ENCODE data around the gene ACP3.

The ACP3 gene

DNA sequence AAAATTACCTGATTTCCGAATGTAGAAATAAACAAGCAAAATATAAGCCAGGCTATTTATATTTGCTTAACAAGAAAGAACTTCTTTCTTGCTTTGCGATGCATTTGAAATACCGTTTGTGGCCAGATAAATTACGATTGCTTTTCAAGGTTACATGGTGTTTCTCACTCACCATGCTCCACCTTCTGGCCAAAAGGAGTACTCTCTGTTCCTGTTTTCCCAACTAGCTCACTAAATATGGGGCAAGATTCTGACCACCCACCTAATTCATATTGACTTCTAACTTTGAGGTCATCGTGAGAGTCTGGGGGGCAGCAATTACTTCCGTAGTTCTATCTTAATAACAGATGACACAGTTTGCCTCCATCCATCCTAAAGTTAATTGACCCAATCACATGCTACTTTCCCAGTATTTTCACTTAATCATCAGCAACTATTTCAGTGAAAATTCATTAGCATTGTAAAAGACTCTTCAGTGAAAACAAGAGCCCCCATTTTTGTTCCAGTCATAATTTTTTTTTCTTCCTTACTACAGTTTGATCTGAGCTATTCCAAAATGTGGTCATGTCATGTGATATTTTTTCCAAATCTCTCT is 25.9 kb downstream of the ACP3 start:
- H3K4me1 ChIP-seq (ENCODE audit: control insufficient read depth, insufficient read depth, low read length): no peaks in the 10 kb centered on the region
- H3K4me3 ChIP-seq (ENCODE audit: low read depth, low read length): no peak overlapping the region
- no peaks in the 10 kb centered on the region for H3K36me3 ChIP-seq (ENCODE audit: control insufficient read depth, insufficient read depth, low read length)
- no peak overlapping the region for H3K9ac ChIP-seq (ENCODE audit: low read length)
- no peaks in the 10 kb centered on the region for H3K27me3 ChIP-seq (ENCODE audit: control insufficient read depth, insufficient read depth, low read length)
- H3K9me3 ChIP-seq (ENCODE audit: control insufficient read depth, insufficient read depth, low read depth, low read length): no peaks in the 10 kb centered on the region
- H3K27ac ChIP-seq (ENCODE audit: low read depth, low read length): no peak overlapping the region

DNA sequence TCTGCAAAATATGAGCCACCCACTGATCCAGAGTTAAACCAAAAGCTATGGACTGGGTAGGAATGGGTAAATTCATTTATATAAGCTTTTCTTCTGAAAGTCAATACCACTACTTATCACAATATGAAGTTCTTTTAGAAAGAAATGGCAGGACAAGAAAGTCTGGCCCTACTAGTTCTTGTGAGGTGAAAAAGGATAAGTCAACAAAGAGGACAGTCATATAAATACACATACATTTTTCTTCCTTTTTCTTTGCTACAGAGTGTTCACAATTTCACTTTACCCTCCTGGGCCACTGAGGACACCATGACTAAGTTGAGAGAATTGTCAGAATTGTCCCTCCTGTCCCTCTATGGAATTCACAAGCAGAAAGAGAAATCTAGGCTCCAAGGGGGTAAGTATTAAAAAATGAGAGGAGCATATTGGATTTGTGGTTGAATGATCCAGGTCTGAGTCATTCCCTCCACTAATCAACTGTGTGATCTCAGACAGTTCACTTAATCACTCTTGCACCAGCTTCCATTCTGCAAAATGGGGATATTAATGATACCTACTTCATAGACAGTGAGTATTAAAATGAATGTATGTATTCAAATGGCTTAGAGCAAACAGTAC is 27.6 kb downstream of the ACP3 start:
- H3K9ac ChIP-seq (ENCODE audit: low read length): no peak overlapping the region
- H3K27me3 ChIP-seq (ENCODE audit: control insufficient read depth, insufficient read depth, low read length): no peaks in the 10 kb centered on the region
- no peaks in the 10 kb centered on the region for H3K9me3 ChIP-seq (ENCODE audit: control insufficient read depth, insufficient read depth, low read depth, low read length)
- H3K4me3 ChIP-seq (ENCODE audit: low read depth, low read length): no peak overlapping the region
- no peaks in the 10 kb centered on the region for H3K4me1 ChIP-seq (ENCODE audit: control insufficient read depth, insufficient read depth, low read length)
- no peak overlapping the region for H3K27ac ChIP-seq (ENCODE audit: low read depth, low read length)
- H3K36me3 ChIP-seq (ENCODE audit: control insufficient read depth, insufficient read depth, low read length): no peaks in the 10 kb centered on the region

DNA sequence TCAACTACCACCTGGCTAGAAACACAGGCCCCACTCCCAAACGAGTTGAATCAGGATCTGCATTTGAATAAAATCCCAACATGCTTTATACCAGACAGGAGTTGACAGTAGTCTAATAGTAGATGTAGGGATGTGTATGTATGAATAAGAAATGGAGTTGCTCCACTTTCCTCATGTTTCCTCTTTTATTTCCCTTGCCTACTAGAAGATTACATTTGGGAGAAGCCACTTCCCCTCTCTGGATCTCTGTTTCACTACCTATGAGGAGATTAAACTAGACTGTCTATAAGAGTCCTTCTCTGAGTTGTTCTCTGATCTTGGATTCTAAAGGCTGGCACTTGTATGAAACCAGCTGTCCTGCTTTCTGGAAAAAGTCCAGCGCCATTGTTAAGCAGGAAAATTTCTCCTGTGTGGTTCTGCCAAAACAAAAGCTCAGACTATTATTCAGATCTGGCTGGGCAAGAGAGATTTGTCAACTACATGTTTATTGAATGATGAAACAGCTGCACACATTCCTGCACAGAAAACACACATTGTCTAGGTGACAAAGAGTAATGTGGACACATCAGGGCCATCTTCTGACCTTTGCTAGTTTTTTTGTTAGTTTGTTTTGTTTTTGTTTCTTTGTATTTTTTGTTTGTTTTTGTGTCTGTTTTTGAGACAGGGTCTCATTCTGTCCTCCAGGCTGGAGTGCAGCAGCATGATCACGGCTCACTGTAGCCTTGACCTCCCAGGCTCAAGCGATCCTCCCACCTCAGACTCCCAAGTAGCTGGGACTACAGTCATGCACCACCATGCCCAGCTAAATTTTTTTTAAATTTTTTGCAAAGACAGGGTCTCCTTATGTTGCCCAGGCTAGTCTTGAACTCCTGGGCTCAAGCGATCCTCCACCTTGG is 29.9 kb downstream of the ACP3 start:
- Histone ChIP-seq H3K4me1 (ENCODE audit: control insufficient read depth, insufficient read depth, low read length) (peaks cover 13% of the 10 kb centered on the region), H3K9ac (ENCODE audit: low read length) (no peak overlapping the region), H3K27ac (ENCODE audit: low read depth, low read length) (no peak overlapping the region), H3K27me3 (ENCODE audit: control insufficient read depth, insufficient read depth, low read length) (no peaks in the 10 kb centered on the region), H3K4me3 (ENCODE audit: low read depth, low read length) (no peak overlapping the region), H3K9me3 (ENCODE audit: control insufficient read depth, insufficient read depth, low read depth, low read length) (no peaks in the 10 kb centered on the region), H3K36me3 (ENCODE audit: control insufficient read depth, insufficient read depth, low read length) (no peaks in the 10 kb centered on the region)

DNA sequence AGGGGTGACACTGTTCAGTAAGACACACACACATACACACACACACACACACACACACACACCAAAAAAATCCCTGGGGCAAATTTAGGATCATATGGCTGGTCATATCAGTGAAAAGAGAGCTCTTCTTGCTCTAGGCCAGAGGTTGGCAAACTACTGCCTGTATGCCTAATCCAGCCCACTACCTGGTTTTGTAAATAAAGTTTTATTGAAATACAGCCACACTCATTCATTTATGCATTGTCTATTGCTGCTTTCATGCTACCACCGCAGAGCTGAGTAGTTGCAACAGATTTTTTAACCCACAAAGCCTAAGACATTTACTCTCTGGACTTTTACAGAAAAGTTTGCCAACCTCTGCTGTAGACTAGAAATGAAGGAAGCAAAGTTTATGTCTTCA is 30.6 kb downstream of the ACP3 start:
- H3K36me3 ChIP-seq (ENCODE audit: control insufficient read depth, insufficient read depth, low read length): no peaks in the 10 kb centered on the region
- no peak overlapping the region for H3K27ac ChIP-seq (ENCODE audit: low read depth, low read length)
- no peak overlapping the region for H3K9ac ChIP-seq (ENCODE audit: low read length)
- H3K4me3 ChIP-seq (ENCODE audit: low read depth, low read length): no peak overlapping the region
- H3K27me3 ChIP-seq (ENCODE audit: control insufficient read depth, insufficient read depth, low read length): no peaks in the 10 kb centered on the region
- H3K4me1 ChIP-seq (ENCODE audit: control insufficient read depth, insufficient read depth, low read length): peaks cover 13% of the 10 kb centered on the region
- H3K9me3 ChIP-seq (ENCODE audit: control insufficient read depth, insufficient read depth, low read depth, low read length): no peaks in the 10 kb centered on the region

DNA sequence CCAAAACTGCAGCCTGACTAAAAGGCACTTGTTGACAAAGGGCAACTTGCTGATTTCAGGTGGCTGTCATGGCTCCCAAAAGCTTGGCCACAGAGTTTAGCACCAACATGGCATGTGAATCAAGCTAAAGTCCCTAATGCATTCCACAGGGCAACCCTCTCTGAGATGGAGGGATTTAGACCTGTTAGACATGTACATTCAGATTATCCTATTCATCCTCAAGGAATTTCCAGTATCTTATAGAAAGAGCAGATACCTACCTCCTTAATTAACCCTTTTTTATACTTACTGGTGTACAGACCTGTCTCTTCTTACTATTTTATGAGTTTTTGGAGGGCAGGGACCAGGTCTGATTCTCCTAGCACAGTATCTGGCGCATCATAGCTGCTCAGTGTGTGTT is 31.3 kb downstream of the ACP3 start:
- Histone ChIP-seq H3K27me3 (ENCODE audit: control insufficient read depth, insufficient read depth, low read length) (no peaks in the 10 kb centered on the region), H3K27ac (ENCODE audit: low read depth, low read length) (no peak overlapping the region), H3K4me1 (ENCODE audit: control insufficient read depth, insufficient read depth, low read length) (peaks cover 13% of the 10 kb centered on the region), H3K9me3 (ENCODE audit: control insufficient read depth, insufficient read depth, low read depth, low read length) (no peaks in the 10 kb centered on the region), H3K4me3 (ENCODE audit: low read depth, low read length) (no peak overlapping the region), H3K9ac (ENCODE audit: low read length) (no peak overlapping the region), H3K36me3 (ENCODE audit: control insufficient read depth, insufficient read depth, low read length) (no peaks in the 10 kb centered on the region)

DNA sequence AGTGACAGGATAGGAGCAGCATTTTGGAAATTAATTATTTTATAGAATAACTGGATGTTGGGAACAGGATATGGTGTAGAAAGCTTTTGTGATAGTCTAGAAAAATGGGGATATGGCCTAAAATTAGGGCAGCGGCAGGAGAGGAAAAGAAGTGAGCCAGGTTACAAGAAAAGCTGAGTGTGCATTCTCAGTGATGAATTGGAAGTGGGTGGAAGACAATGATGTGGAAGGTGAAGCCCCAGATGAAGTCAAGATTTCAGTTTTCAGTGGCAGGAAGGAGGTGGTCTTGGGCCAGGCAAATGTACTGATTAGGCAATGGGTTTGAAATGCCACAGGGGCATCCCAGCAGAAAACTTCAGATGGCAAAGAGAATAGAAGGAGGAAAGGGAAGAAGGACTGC is 33.6 kb downstream of the ACP3 start:
- Histone ChIP-seq H3K4me1 (ENCODE audit: control insufficient read depth, insufficient read depth, low read length) (peaks cover 13% of the 10 kb centered on the region), H3K4me3 (ENCODE audit: low read depth, low read length) (no peak overlapping the region), H3K9me3 (ENCODE audit: control insufficient read depth, insufficient read depth, low read depth, low read length) (no peaks in the 10 kb centered on the region), H3K27me3 (ENCODE audit: control insufficient read depth, insufficient read depth, low read length) (no peaks in the 10 kb centered on the region), H3K9ac (ENCODE audit: low read length) (no peak overlapping the region), H3K27ac (ENCODE audit: low read depth, low read length) (no peak overlapping the region), H3K36me3 (ENCODE audit: control insufficient read depth, insufficient read depth, low read length) (no peaks in the 10 kb centered on the region)

DNA sequence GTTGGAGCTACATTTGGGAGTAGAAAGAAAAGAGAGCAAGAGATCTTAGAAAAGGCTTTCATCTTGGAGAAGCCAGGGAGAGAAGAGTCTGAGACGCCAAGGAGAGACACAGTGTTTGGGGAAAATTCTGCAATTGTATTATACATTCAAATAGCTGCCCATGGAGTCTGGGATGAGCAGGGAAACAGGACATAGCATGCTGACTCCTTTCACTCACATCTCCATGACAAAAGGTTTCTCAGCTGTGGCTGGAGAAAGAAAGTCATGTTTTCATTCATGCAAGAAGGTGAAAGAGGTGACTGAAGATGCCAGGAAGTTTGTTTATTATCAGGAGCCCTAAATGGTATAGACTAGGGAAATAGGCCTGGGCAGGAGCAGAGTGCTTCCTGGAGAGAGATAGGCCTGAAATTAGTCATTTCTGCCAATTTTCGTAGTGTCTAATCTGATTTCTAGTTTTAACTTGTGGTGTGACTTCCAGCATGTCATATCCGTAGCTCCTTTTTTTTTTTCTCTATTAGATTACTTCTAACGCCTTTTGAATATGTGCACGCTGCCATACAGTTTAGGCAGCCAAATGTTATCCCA is 34.1 kb downstream of the ACP3 start:
- no peak overlapping the region for H3K27ac ChIP-seq (ENCODE audit: low read depth, low read length)
- H3K27me3 ChIP-seq (ENCODE audit: control insufficient read depth, insufficient read depth, low read length): no peaks in the 10 kb centered on the region
- H3K4me1 ChIP-seq (ENCODE audit: control insufficient read depth, insufficient read depth, low read length): peaks cover 13% of the 10 kb centered on the region
- H3K36me3 ChIP-seq (ENCODE audit: control insufficient read depth, insufficient read depth, low read length): no peaks in the 10 kb centered on the region
- H3K9me3 ChIP-seq (ENCODE audit: control insufficient read depth, insufficient read depth, low read depth, low read length): no peaks in the 10 kb centered on the region
- no peak overlapping the region for H3K4me3 ChIP-seq (ENCODE audit: low read depth, low read length)
- H3K9ac ChIP-seq (ENCODE audit: low read length): no peak overlapping the region

DNA sequence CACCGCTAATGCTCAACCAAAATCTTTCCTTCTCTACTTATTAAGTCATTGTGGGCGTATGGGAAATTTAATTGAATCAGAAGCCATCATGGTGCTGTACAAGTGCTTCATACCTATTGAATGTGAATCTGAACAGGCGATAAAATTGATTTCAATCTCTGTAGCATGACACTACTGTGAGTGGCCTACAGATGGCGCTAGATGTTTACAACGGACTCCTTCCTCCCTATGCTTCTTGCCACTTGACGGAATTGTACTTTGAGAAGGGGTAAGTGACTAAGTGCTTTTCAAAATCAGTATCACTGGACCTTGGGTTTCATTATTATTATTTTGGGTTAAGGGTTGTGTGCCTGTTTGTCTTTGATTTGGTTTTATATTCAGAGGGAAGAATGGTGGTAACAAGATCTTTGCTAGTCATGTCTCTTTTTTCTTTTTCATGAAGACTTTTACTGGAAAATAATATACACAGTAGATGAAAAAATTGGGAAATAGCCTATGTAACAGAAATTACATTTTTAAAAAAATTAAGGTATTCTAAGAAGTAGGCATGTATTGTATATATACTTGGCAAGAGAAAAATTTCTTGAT is 35.4 kb downstream of the ACP3 start:
- Histone ChIP-seq H3K4me3 (ENCODE audit: low read depth, low read length) (no peak overlapping the region), H3K36me3 (ENCODE audit: control insufficient read depth, insufficient read depth, low read length) (no peaks in the 10 kb centered on the region), H3K27ac (ENCODE audit: low read depth, low read length) (no peak overlapping the region), H3K4me1 (ENCODE audit: control insufficient read depth, insufficient read depth, low read length) (peaks cover 13% of the 10 kb centered on the region), H3K9me3 (ENCODE audit: control insufficient read depth, insufficient read depth, low read depth, low read length) (no peaks in the 10 kb centered on the region), H3K9ac (ENCODE audit: low read length) (no peak overlapping the region), H3K27me3 (ENCODE audit: control insufficient read depth, insufficient read depth, low read length) (no peaks in the 10 kb centered on the region)

DNA sequence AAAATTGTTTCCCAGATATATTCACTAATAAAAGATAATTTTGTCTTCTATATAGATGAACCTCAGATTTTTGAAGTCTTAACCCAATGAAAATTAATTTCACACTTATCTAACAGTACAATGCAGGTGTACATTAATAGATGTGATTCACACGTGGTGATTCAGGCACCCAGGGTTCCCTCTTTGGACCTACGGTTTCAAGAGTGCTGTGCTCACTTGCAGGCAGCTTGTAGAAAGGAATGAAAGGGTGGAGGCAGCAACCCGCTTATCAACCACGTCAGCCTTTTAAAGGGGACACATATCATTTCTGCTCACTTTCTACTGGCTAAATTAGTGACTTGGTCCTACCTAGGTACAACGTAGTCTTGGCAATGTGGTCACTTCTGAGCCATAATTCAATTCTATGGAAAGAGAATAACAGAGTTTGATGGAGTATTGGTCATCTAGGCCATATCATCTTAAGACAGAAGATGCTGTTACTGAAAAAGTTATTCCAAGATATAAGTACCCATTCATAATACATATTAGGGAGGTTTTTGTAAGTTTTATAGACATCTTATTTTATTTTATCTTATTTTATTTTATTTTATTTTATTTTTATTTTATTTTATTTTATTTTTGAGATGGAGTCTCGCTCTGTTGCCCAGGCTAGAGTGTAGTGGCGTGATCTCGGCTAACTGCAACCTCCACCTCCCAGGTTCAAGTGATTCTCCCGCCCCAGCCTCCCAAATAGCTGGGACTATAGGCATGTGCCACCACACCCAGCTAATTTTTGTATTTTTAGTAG is 37.9 kb downstream of the ACP3 start:
- Histone ChIP-seq H3K9me3 (ENCODE audit: control insufficient read depth, insufficient read depth, low read depth, low read length) (no peaks in the 10 kb centered on the region), H3K27me3 (ENCODE audit: control insufficient read depth, insufficient read depth, low read length) (no peaks in the 10 kb centered on the region), H3K4me3 (ENCODE audit: low read depth, low read length) (no peak overlapping the region), H3K36me3 (ENCODE audit: control insufficient read depth, insufficient read depth, low read length) (no peaks in the 10 kb centered on the region), H3K4me1 (ENCODE audit: control insufficient read depth, insufficient read depth, low read length) (peaks cover 13% of the 10 kb centered on the region), H3K27ac (ENCODE audit: low read depth, low read length) (no peak overlapping the region), H3K9ac (ENCODE audit: low read length) (no peak overlapping the region)

DNA sequence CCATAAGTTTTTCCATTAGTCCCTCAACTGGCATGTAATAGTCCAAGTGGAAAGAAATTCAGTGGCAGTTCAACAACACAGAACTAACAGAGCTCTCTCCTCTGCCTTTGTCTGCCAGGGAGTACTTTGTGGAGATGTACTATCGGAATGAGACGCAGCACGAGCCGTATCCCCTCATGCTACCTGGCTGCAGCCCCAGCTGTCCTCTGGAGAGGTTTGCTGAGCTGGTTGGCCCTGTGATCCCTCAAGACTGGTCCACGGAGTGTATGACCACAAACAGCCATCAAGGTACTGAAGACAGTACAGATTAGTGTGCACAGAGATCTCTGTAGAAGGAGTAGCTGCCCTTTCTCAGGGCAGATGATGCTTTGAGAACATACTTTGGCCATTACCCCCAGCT is 39.4 kb downstream of the ACP3 start:
- Histone ChIP-seq H3K9me3 (ENCODE audit: control insufficient read depth, insufficient read depth, low read depth, low read length) (no peaks in the 10 kb centered on the region), H3K4me1 (ENCODE audit: control insufficient read depth, insufficient read depth, low read length) (peaks cover 2% of the 10 kb centered on the region), H3K27ac (ENCODE audit: low read depth, low read length) (no peak overlapping the region), H3K4me3 (ENCODE audit: low read depth, low read length) (no peak overlapping the region), H3K9ac (ENCODE audit: low read length) (no peak overlapping the region), H3K36me3 (ENCODE audit: control insufficient read depth, insufficient read depth, low read length) (no peaks in the 10 kb centered on the region), H3K27me3 (ENCODE audit: control insufficient read depth, insufficient read depth, low read length) (no peaks in the 10 kb centered on the region)
